ENCODE data around the gene MPHOSPH9. TPM values are rescaled to one million over a fixed set of nuclear protein-coding genes. Genes with fewer than 3 reads are reported as not detected.

MPHOSPH9 gene
- total RNA-seq, 1 experiment from 2014 or later = 44.9 TPM

DNA sequence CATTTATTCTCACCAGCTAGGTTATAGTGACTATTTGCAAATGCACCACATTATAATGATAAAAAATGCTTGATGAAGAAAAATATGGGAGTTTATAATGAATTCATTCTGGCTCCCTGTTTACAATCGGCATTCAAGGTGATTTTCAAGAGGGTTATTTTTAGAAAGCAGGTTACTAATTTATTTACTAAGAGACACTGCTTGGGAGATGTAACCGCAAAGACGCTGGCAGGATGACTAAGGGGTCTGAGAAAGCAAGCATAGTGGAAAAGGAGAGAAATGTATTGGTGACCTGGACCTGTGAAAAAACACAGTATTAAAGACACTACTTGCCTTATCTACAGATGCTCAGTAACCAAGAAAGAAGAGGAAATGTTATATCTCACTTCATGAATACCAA is 68.7 kb downstream of the MPHOSPH9 start:
- no peak for ATAC-seq
- TF ChIP-seq YY1 (IDR thresholded peaks at IDR 0.05; ENCODE audit: extremely low read depth, insufficient replicate concordance, low read depth, low read length) = no peak
- no peak for TF ChIP-seq POLR2A (IDR thresholded peaks at IDR 0.05; ENCODE audit: borderline replicate concordance, extremely low read depth, insufficient read depth, insufficient read length)
- no peak for TF ChIP-seq CBX3 (IDR thresholded peaks at IDR 0.05; ENCODE audit: low read depth)
- TF ChIP-seq EZH2 (IDR thresholded peaks at IDR 0.05) = no peak
- TF ChIP-seq EZH2phosphoT487 (IDR thresholded peaks at IDR 0.05; ENCODE audit: borderline replicate concordance) = no peak
- TF ChIP-seq REST (IDR thresholded peaks at IDR 0.05; ENCODE audit: low read depth) = no peak
- TF ChIP-seq TCF7L2 (IDR thresholded peaks at IDR 0.05; ENCODE audit: borderline replicate concordance, extremely low read depth, insufficient read depth, insufficient read length) = no peak
- no peak for TF ChIP-seq ATF3 (IDR thresholded peaks at IDR 0.05)
- TF ChIP-seq ELF1 (IDR thresholded peaks at IDR 0.05; ENCODE audit: borderline replicate concordance, low read depth) = no peak
- no peak for TF ChIP-seq ZFX (IDR thresholded peaks at IDR 0.05)
- no peak for TF ChIP-seq JUND (IDR thresholded peaks at IDR 0.05)
- no peak for TF ChIP-seq SP1 (IDR thresholded peaks at IDR 0.05; ENCODE audit: low read depth)
- no peak for TF ChIP-seq POLR2AphosphoS5 (IDR thresholded peaks at IDR 0.05; ENCODE audit: low read depth, low read length)
- no peak for TF ChIP-seq ZNF274 (IDR thresholded peaks at IDR 0.05; ENCODE audit: low read depth, low read length)
- no peak for TF ChIP-seq MAX (IDR thresholded peaks at IDR 0.05)
- no peak for TF ChIP-seq CTCF (IDR thresholded peaks at IDR 0.05 in 2 of 3, conservative IDR thresholded peaks at IDR 0.05 in 1 of 3; ENCODE audit: borderline replicate concordance in 1 of 3, insufficient read depth in 1 of 3, low read depth in 2 of 3, low read length in 2 of 3)
- TF ChIP-seq, protein P1, sequence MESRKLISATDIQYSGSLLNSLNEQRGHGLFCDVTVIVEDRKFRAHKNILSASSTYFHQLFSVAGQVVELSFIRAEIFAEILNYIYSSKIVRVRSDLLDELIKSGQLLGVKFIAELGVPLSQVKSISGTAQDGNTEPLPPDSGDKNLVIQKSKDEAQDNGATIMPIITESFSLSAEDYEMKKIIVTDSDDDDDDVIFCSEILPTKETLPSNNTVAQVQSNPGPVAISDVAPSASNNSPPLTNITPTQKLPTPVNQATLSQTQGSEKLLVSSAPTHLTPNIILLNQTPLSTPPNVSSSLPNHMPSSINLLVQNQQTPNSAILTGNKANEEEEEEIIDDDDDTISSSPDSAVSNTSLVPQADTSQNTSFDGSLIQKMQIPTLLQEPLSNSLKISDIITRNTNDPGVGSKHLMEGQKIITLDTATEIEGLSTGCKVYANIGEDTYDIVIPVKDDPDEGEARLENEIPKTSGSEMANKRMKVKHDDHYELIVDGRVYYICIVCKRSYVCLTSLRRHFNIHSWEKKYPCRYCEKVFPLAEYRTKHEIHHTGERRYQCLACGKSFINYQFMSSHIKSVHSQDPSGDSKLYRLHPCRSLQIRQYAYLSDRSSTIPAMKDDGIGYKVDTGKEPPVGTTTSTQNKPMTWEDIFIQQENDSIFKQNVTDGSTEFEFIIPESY (IDR thresholded peaks at IDR 0.05; ENCODE audit: extremely low read depth, insufficient replicate concordance, low read length) = no peak
- no peak for TF ChIP-seq RAD21 (IDR thresholded peaks at IDR 0.05; ENCODE audit: low read depth)
- no peak for TF ChIP-seq SRF (IDR thresholded peaks at IDR 0.05; ENCODE audit: low read depth)
- no peak for TF ChIP-seq SIN3A (IDR thresholded peaks at IDR 0.05; ENCODE audit: low read depth)
- BruUV-seq (replicated peaks) = no TSS peak

More for the DNA sequence above, 68.7 kb downstream of the MPHOSPH9 start:
- H3K9ac ChIP-seq (ENCODE audit: low read length) = no peak overlapping the region
- CTCF ChIA-PET = interaction anchor here (0.7 kb wide), 1 partner anchor 74 kb away, joined by 3 read pairs; no protein-coding TSS in a partner anchor
- H3K9me2 ChIP-seq (ENCODE audit: insufficient read depth) = no peaks in the 10 kb centered on the region
- intact Hi-C loops (cut with micrococcal nuclease) = no loop called here
- H3K27ac ChIP-seq (ENCODE audit: low read depth, low read length) = no peak overlapping the region
- no peaks in the 10 kb centered on the region for H3K79me2 ChIP-seq (ENCODE audit: insufficient read depth, low read length)
- RAD21 ChIA-PET (ENCODE audit: low non-redundant PET in 1 of 2, low total read pairs in 2 of 2, uncharacterized antibody in 2 of 2, unreplicated experiment in 2 of 2) = no interaction called here
- DNase-seq (ENCODE audit: low read depth, low spot score) = no peak
- POLR2A ChIA-PET = no interaction called here
- H3K27me3 ChIP-seq (ENCODE audit: insufficient read depth, low read length) = no peaks in the 10 kb centered on the region
- no peaks in the 10 kb centered on the region for H4K20me1 ChIP-seq (ENCODE audit: insufficient read depth)
- peaks cover 0 to 6% of the 10 kb centered on the region in 2 experiments; a peak in 2 of 4 replicates for H3K36me3 ChIP-seq (ENCODE audit: control insufficient read depth in 1 of 2, insufficient read depth in 2 of 2, low read length in 2 of 2)
- H3K9me3 ChIP-seq (ENCODE audit: control insufficient read depth in 1 of 2, insufficient read depth in 1 of 2, low read depth in 1 of 2, low read length in 2 of 2) = no peaks in the 10 kb centered on the region
- no peak overlapping the region for H3K4me2 ChIP-seq (ENCODE audit: low read length)
- peaks cover 2 to 4% of the 10 kb centered on the region in 2 experiments; a peak in 2 of 4 replicates for H3K4me1 ChIP-seq (ENCODE audit: control insufficient read depth in 1 of 2, insufficient read depth in 2 of 2, low read length in 2 of 2)
- no peak overlapping the region for H2AFZ ChIP-seq (ENCODE audit: low read depth, low read length, poor library complexity, severe bottlenecking)
- no peak overlapping the region for H3K4me3 ChIP-seq (replicated peaks in 1 of 2; ENCODE audit: low read depth in 1 of 2, low read length in 2 of 2)

Measured in HCT116 (cell line).